GM12864 (cell line): ENCODE data around the gene MYRIP.

Experiments used
- DNase-seq: peaks from one replicate; pipeline ENCODE4 v3.0.0-alpha.2; 2011; ENCODE audit warnings: low read depth
- H3K4me3 ChIP-seq: 2 replicates; pipeline ENCODE4 v1.5.1; 2011; ENCODE audit warnings: mild to moderate bottlenecking, low read depth, low read length, control low read depth
- TF ChIP-seq, protein P1 (sequence below): IDR thresholded peaks from 2 replicates; pipeline ENCODE4 v1.5.1; 2011; ENCODE audit warnings: low read depth, mild to moderate bottlenecking, moderate library complexity, low read length, control low read depth, inconsistent platforms; ENCODE audit errors: missing control alignments

MYRIP gene

DNA sequence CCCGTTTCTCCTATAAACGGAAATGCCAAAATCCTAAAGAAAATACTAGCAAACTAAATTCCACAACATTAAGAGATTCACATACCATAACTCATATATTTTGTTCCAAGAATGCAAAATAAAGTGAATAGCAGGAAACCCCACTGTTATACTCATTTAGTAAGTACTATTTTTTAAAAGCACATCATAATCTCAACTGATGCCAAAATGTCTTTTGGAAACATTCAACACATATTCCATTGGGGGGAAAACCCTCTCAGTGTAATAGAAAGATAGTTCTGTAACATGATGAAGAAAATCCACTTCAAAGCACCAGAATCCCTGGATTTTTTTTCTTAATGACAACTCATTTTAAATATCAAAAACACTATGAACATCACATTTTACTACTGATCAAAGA is 407.1 kb downstream of the MYRIP start:
- DNase-seq, result no peak
- TF ChIP-seq, protein P1, sequence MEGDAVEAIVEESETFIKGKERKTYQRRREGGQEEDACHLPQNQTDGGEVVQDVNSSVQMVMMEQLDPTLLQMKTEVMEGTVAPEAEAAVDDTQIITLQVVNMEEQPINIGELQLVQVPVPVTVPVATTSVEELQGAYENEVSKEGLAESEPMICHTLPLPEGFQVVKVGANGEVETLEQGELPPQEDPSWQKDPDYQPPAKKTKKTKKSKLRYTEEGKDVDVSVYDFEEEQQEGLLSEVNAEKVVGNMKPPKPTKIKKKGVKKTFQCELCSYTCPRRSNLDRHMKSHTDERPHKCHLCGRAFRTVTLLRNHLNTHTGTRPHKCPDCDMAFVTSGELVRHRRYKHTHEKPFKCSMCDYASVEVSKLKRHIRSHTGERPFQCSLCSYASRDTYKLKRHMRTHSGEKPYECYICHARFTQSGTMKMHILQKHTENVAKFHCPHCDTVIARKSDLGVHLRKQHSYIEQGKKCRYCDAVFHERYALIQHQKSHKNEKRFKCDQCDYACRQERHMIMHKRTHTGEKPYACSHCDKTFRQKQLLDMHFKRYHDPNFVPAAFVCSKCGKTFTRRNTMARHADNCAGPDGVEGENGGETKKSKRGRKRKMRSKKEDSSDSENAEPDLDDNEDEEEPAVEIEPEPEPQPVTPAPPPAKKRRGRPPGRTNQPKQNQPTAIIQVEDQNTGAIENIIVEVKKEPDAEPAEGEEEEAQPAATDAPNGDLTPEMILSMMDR, result no peak
- H3K4me3 ChIP-seq, result no peak overlapping the region

DNA sequence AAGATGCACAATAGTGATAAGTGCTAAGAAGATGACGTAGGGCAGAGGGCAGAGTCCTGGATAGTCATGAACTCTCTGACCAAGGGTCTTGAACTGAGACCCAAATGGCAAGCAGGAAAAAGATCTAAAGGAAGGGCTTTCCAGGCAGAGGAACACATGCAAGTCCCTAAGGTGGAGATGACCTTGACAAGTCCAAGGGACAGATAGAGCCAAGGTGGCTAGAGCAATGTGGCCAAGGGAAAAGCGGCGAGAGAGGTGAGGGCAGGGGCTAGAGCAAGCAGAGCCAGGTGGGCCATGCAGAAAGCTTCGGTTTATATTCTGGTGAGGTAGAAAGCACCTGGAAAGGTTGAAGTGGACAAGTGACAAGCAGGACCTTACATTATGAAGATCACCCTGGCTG is 414.4 kb downstream of the MYRIP start:
- TF ChIP-seq, protein P1, result no peak
- H3K4me3 ChIP-seq, result no peak overlapping the region
- DNase-seq, result no peak

DNA sequence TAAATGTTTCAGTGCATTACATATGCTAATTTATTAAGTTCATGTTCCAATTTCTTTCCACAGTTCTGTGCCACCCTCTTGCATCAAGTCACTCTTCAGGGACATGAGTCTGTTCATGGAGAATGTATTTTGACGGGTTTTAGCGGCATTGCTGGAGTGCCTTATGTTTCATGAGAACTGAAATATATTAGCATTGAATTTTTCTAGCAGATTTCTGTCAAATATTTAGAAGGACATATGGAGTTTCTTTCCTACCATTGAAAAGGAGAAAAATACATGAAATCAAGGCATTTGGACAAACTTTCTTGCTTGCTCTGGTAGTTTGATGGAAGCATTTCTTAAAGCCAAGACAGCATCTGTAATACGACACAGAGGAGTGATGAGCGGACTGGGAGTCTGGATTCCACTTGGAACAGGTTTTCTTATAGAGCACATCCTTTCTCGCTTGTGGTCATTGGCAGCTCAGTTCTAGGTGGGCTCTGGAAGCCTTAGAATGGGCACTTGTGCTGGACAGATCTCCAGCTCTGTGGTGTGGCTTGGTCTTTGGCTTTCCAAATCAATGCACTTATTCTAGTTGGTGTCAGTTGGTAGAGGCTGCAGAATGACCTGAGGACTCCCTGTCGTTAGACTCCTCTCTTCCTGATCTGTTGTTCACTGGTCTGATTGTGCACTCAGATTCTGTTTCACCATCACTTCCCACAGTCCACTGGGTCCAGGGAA is 415.5 kb downstream of the MYRIP start:
- TF ChIP-seq, protein P1, result no peak
- H3K4me3 ChIP-seq, result no peak overlapping the region
- no peak for DNase-seq

DNA sequence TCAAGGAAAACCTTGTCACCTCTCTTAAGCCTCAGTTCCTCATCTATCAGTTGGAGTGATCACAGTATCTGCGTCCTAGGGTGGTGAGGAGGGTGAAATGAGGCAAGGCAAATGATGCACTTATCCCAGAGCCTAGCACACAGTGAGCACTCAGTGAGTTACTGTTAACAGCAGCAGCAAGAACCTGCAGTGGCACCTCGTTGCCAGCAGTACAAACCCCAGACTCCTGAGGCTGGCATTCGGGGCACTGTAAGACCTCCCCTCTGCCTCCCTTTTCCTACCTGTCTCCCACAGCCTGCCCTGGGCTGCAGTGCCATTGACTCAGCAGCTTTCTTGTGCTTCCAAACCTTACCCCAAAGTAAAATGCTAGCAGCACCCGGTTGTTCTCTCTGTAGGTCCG is 417.2 kb downstream of the MYRIP start:
- DNase-seq, result no peak
- TF ChIP-seq, protein P1, result no peak
- no peak overlapping the region for H3K4me3 ChIP-seq

DNA sequence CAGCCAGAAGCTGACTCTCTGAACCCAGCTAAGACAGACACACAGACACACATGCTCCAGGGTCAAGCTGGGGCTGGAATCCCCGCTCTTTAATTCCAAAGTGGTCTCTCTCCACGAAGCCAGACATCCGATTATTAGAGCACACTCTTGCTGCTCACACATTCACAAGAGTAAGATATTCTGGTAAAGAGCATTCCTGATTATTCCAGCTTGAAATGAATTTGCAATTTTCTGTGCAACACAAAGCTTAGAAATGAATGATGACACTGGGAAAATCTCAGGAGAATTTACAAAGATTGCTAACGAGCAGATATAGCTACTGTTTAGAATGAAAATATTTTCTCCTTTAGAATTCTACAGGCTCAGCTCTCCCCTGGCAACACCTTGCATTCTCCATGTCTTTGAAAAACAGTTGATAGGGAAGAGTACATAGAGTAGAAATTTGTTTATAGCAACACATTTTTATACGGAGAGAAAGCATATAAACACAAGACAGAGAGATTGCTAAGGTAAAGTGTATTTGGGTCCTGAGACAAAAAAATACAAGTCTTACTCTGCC is 419.5 kb downstream of the MYRIP start:
- DNase-seq, result no peak
- TF ChIP-seq, protein P1, result no peak
- H3K4me3 ChIP-seq, result no peak overlapping the region

DNA sequence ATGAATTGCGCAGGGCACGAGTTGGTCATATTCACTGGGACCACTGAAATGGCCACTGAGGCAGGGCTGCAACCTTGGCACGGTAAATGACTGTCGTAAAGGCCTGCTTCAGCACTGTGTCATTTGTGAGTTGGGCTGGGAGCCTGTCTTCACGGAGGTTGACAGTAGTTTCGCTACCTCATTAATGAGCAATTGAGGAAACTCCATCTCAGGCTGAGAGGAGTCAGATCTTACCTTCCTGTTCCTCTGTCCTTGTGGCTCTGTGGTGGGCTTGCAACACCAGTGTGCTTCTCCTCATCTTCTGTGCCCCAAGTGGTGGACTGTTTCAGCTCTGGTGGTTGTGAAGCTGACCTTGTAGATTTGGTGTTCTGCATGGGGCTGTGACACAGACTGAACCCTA is 420.0 kb downstream of the MYRIP start:
- H3K4me3 ChIP-seq, result no peak overlapping the region
- TF ChIP-seq, protein P1, result no peak
- peak; percentile 24 for DNase-seq

DNA sequence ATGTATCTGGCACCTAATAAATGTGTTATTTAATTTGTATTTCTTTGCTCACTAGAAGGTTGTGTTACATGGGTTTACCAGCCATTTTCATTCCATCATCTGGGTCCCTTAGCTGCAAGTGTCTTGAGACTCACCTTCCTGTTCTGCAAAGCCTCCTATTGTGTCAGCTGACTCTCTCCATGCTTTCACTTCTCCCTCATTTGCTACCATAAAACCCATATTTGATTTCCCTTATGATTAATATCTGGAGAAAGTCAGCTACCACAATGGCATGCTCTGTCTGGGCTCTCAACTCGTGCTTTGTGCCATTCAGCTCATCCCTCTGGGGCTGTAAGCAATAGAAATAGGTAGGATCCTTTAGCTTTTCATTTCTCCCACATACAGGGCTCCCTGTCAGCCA is 420.6 kb downstream of the MYRIP start:
- DNase-seq, result no peak
- no peak overlapping the region for H3K4me3 ChIP-seq
- TF ChIP-seq, protein P1, result no peak
